Prostate gland (tissue), 2 donors: ENCODE results near the gene IL1RAPL2.

Experiments
- CTCF ChIP-seq, 4 experiments: fragments of 200-600 bp in 2 of 4; fragments of 450-650 bp in 2 of 4; sonication (generic) in 2 of 4; IDR thresholded peaks; 1 replicate in 3 of 4; 2 replicates in 1 of 4; pipeline ENCODE4 v1.5.1; 2016 to 2019; ENCODE audit warnings: antibody characterized with exemption in 4 of 4, mild to moderate bottlenecking in 2 of 4, moderate library complexity in 2 of 4
- POLR2A ChIP-seq: fragments of 450-650 bp; IDR thresholded peaks from one replicate; pipeline ENCODE4 v1.6.1; 2016; ENCODE audit warnings: antibody characterized with exemption, mild to moderate bottlenecking

GRCh38 chrX:104660092-104660491, 94.1 kb downstream of the IL1RAPL2 start:
- no peak for TF ChIP-seq CTCF (IDR thresholded peaks at IDR 0.05)
- no peak for TF ChIP-seq POLR2A
